GM12873 (cell line): Measurements from ENCODE around the gene LDB2.

ENCODE experiments used
- TF ChIP-seq, protein P1 (sequence below): IDR thresholded peaks from 2 replicates; pipeline ENCODE4 v1.5.1; 2012; ENCODE audit warnings: low read depth, mild to moderate bottlenecking, moderate library complexity, low read length, control low read depth; ENCODE audit not compliant: insufficient read depth; ENCODE audit errors: missing control alignments

LDB2 gene

GRCh38 chr4:16721613-16722291 is 176.7 kb downstream of the LDB2 start:
- TF ChIP-seq, protein P1, sequence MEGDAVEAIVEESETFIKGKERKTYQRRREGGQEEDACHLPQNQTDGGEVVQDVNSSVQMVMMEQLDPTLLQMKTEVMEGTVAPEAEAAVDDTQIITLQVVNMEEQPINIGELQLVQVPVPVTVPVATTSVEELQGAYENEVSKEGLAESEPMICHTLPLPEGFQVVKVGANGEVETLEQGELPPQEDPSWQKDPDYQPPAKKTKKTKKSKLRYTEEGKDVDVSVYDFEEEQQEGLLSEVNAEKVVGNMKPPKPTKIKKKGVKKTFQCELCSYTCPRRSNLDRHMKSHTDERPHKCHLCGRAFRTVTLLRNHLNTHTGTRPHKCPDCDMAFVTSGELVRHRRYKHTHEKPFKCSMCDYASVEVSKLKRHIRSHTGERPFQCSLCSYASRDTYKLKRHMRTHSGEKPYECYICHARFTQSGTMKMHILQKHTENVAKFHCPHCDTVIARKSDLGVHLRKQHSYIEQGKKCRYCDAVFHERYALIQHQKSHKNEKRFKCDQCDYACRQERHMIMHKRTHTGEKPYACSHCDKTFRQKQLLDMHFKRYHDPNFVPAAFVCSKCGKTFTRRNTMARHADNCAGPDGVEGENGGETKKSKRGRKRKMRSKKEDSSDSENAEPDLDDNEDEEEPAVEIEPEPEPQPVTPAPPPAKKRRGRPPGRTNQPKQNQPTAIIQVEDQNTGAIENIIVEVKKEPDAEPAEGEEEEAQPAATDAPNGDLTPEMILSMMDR, result no peak

DNA sequence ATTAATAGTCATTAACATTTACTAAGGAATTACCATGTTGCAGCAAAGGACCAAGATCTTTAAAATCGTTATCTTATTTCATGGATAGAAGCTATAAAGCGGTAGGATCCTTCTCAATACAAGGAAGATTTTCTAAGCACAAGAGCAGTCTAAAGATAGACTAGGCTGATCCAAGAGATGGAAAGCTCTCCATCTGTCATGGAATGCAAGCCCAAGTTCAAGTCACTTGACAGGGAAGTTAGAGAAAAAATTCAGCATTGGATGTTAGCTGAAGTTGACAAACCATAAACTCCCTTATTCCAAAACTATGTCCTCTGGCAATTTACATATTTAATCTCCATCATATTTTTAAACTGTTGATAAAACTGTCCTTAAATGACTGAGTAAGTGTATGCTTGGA is 177.7 kb downstream of the LDB2 start:
- TF ChIP-seq, protein P1, result no peak

GRCh38 chr4:16717266-16717970 is 181.0 kb downstream of the LDB2 start:
- TF ChIP-seq, protein P1, result no peak

DNA sequence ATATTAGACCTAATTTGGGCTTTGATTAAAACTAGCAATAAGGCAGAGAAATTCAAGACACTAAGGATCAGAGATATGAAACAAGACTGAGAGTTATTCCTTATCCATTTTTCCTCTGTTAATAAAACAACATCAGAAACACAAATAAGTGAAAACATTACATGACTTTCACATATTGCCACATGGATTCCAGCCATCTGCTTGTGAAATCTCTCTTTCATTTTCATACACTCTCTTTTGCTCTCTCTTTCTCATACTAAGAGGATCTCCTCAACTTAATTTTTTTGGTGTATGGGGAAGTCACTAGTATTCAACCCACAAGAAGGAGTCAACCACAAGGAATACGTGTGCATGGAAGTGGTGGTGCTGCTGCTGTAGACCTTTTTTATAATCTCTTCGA is 183.0 kb downstream of the LDB2 start:
- TF ChIP-seq, protein P1, result no peak

DNA sequence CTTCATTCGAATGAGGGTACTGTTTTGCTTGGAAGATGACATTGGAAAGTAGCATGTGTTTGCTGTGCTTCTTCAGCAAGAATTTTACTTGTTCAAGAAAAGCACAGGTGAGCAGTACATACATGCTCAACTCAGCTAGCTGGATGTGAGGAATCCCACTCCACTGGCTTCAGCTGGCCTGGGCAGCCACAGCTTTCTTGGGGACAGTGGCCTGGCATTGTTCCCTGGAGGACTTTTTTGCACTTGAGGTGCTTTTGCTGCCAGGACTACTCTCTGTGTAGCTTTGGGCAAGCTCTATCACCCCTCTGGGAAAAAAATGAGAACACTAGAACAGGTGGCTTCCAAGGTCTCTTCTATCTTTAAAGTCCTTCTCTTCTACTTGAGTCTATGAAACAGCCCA is 184.3 kb downstream of the LDB2 start:
- TF ChIP-seq, protein P1, result no peak

GRCh38 chr4:16713696-16714095 is 184.7 kb downstream of the LDB2 start:
- TF ChIP-seq, protein P1, result no peak

DNA sequence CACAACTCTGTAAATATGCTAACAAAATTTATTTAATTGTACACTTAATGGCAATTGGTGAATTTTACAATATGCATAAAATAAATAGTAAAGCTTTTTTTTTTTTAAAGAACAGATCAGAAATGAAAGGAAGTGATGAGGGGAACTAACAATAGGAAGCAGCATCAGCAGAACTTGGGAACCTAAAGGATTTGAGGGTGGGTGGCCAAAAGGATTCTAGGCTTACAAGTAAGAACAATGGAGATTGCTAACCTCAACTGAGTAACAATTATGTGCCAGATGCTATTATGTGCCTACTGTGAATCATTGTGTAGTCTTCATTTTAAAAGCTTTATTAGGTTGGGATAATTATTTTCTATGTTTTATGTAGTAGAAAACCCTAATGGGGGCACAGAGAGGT is 185.2 kb downstream of the LDB2 start:
- TF ChIP-seq, protein P1, result no peak
